NCI-H510A treated with DMSO at 0.1 percent for 48 hours (cell line): Measurements from ENCODE around the gene ST6GALNAC3.
"Not testable (repeated sequence)": the region's sequence is repeated elsewhere in the genome, so short reads cannot be mapped to it uniquely, and the experiment has no call there.

ENCODE experiments used
- DNase-seq: peaks from one replicate; lab custom pipeline; 2025; lab: John Stamatoyannopoulos, UW

ST6GALNAC3 gene

GRCh38 chr1:76074321-76075187 lies at the start of gene ST6GALNAC3:
ST6GALNAC3 (plus strand) TSS chr1:76074746.
- DNase-seq = peak; percentile 90

- DNase-seq = no peak
These were observed 47.2 kb upstream of the ST6GALNAC3 start for GRCh38 chr1:76027341-76027740.

GRCh38 chr1:76029331-76029730 lies 45.2 kb upstream of the ST6GALNAC3 start:
- DNase-seq = no peak

- no peak for DNase-seq
These were observed 43.0 kb upstream of the ST6GALNAC3 start for GRCh38 chr1:76031496-76031895.

GRCh38 chr1:76033800-76034475 lies 40.6 kb upstream of the ST6GALNAC3 start:
- DNase-seq = no peak

GRCh38 chr1:76035053-76035452 lies 39.5 kb upstream of the ST6GALNAC3 start:
- DNase-seq = peak; percentile 31

- DNase-seq = no peak
These were observed 37.2 kb upstream of the ST6GALNAC3 start for GRCh38 chr1:76037324-76037723.

- DNase-seq = no peak
These were observed 36.1 kb upstream of the ST6GALNAC3 start for GRCh38 chr1:76038287-76039004.

- no peak for DNase-seq
These were observed 28.4 kb upstream of the ST6GALNAC3 start for GRCh38 chr1:76046149-76046548.

- DNase-seq = no peak
These were observed 26.3 kb upstream of the ST6GALNAC3 start for GRCh38 chr1:76048219-76048618.

- DNase-seq = no peak
These were observed 25.6 kb upstream of the ST6GALNAC3 start for GRCh38 chr1:76048926-76049325.

- no peak for DNase-seq
These were observed 25.0 kb upstream of the ST6GALNAC3 start for GRCh38 chr1:76049498-76049897.

GRCh38 chr1:76050073-76050472 lies 24.5 kb upstream of the ST6GALNAC3 start:
- not testable (repeated sequence) for DNase-seq

- no peak for DNase-seq
These were observed 21.5 kb upstream of the ST6GALNAC3 start for GRCh38 chr1:76053021-76053420.

- DNase-seq = no peak
These were observed 20.2 kb upstream of the ST6GALNAC3 start for GRCh38 chr1:76054359-76054758.

- no peak for DNase-seq
These were observed 18.6 kb upstream of the ST6GALNAC3 start for GRCh38 chr1:76055987-76056386.

GRCh38 chr1:76059451-76059850 lies 15.1 kb upstream of the ST6GALNAC3 start:
- DNase-seq = peak; percentile 54

- DNase-seq = no peak
These were observed 9.3 kb upstream of the ST6GALNAC3 start for GRCh38 chr1:76065270-76065669.

- no peak for DNase-seq
These were observed 8.2 kb upstream of the ST6GALNAC3 start for GRCh38 chr1:76066394-76066793.

- DNase-seq = no peak
These were observed 6.0 kb upstream of the ST6GALNAC3 start for GRCh38 chr1:76068542-76068941.

- DNase-seq = peak; percentile 70
These were observed 5.5 kb upstream of the ST6GALNAC3 start for GRCh38 chr1:76068953-76069561.

- no peak for DNase-seq
These were observed 4.0 kb upstream of the ST6GALNAC3 start for GRCh38 chr1:76070538-76070937.
